GM23338 (cell line): ENCODE data around the gene PGS1. TPM values are rescaled to one million over a fixed set of nuclear protein-coding genes. Genes with fewer than 3 reads are reported as not detected.

ENCODE experiments used
- ATAC-seq: fragments of 200-7000 bp; cut with Tn5 transposase; 3 replicates; pipeline ENCODE4 v1.9.1; 2020
- DNase-seq: peaks from one replicate; pipeline ENCODE4 v3.0.0-alpha.2; 2015; ENCODE audit warnings: low spot score
- H2AFZ ChIP-seq: fragments of 200-600 bp; sonication (generic); 2 replicates; pipeline ENCODE4 v1.8.0; 2016; ENCODE audit warnings: antibody characterized with exemption, mild to moderate bottlenecking, moderate library complexity
- H3F3A ChIP-seq: fragments of 200-600 bp; sonication (generic); replicated peaks from 2 replicates; pipeline ENCODE4 v1.8.0; 2017; ENCODE audit warnings: antibody characterized with exemption, mixed run types, low read depth
- H3K27ac ChIP-seq: fragments of 200-600 bp; sonication (generic); 2 replicates; pipeline ENCODE4 v1.6.1; 2016; ENCODE audit warnings: low read depth
- H3K27me3 ChIP-seq: fragments of 200-600 bp; sonication (generic); 2 replicates; pipeline ENCODE4 v1.8.0; 2016; ENCODE audit warnings: mild to moderate bottlenecking, mixed run types, moderate library complexity; ENCODE audit not compliant: insufficient read depth
- H3K36me3 ChIP-seq: fragments of 200-600 bp; sonication (generic); 2 replicates; pipeline ENCODE4 v1.8.0; 2016; ENCODE audit warnings: mild to moderate bottlenecking; ENCODE audit not compliant: insufficient read depth
- H3K4me1 ChIP-seq: fragments of 200-600 bp; sonication (generic); 2 replicates; pipeline ENCODE4 v1.8.0; 2016; ENCODE audit warnings: mild to moderate bottlenecking, moderate library complexity; ENCODE audit not compliant: insufficient read depth
- H3K4me2 ChIP-seq: fragments of 200-600 bp; sonication (generic); 2 replicates; pipeline ENCODE4 v1.7.1; 2017; ENCODE audit warnings: mixed run types
- H3K4me3 ChIP-seq: fragments of 200-600 bp; sonication (generic); 2 replicates; pipeline ENCODE4 v1.6.1; 2016; ENCODE audit warnings: mixed run types
- H3K79me2 ChIP-seq: fragments of 200-600 bp; sonication (generic); replicated peaks from 2 replicates; pipeline ENCODE4 v1.8.0; 2017; ENCODE audit warnings: mild to moderate bottlenecking; ENCODE audit not compliant: insufficient read depth
- H3K9me2 ChIP-seq: fragments of 200-600 bp; sonication (generic); 2 replicates; pipeline ENCODE4 v1.8.0; 2017; ENCODE audit not compliant: insufficient read depth
- H4K20me1 ChIP-seq: fragments of 200-600 bp; sonication (generic); replicated peaks from 2 replicates; pipeline ENCODE4 v1.8.0; 2017; ENCODE audit warnings: mild to moderate bottlenecking; ENCODE audit not compliant: insufficient read depth
- H3K27ac Mint-ChIP-seq: 2 replicates; pipeline ENCODE4 v1.8.0; 2020; ENCODE audit warnings: inconsistent platforms, mild to moderate bottlenecking, moderate library complexity, mixed read lengths
- H3K27me3 Mint-ChIP-seq: 3 replicates; pipeline ENCODE4 v1.8.0; 2022; ENCODE audit warnings: low read depth, mild to moderate bottlenecking, moderate library complexity, mixed read lengths, inconsistent platforms; ENCODE audit not compliant: insufficient read depth, poor library complexity
- H3K36me3 Mint-ChIP-seq: 3 replicates; pipeline ENCODE4 v1.8.0; 2021; ENCODE audit warnings: low read depth, mild to moderate bottlenecking, inconsistent platforms, moderate library complexity, mixed read lengths
- H3K4me1 Mint-ChIP-seq: 3 replicates; pipeline ENCODE4 v1.8.0; 2020; ENCODE audit warnings: mild to moderate bottlenecking, inconsistent platforms, mixed read lengths
- H3K4me3 Mint-ChIP-seq: 3 replicates; pipeline ENCODE4 v1.8.0; 2021; ENCODE audit warnings: moderate library complexity, mild to moderate bottlenecking, inconsistent platforms, mixed read lengths
- H3K9me3 Mint-ChIP-seq: 3 replicates; pipeline ENCODE4 v1.8.0; 2020; ENCODE audit warnings: moderate library complexity, mild to moderate bottlenecking, inconsistent platforms, mixed read lengths
- CREB1 ChIP-seq: fragments of 250-450 bp; sonication (Bioruptor Pico); IDR thresholded peaks from 2 replicates; pipeline ENCODE4 v1.5.0; 2020; ENCODE audit warnings: low read depth, mild to moderate bottlenecking, moderate library complexity
- CTCF ChIP-seq, 2 experiments: fragments of 200-600 bp in 1 of 2; sonication (generic) in 1 of 2; conservative IDR thresholded peaks; 2 replicates each; pipeline versions ENCODE4 v1.5.1 to v1.6.1; 2016 to 2017; ENCODE audit warnings: antibody characterized with exemption in 2 of 2, low read depth in 2 of 2, mild to moderate bottlenecking in 2 of 2, moderate library complexity in 1 of 2
- EZH2 ChIP-seq: fragments of 200-600 bp; sonication (generic); IDR thresholded peaks from one replicate; pipeline ENCODE4 v1.8.0; 2017; ENCODE audit warnings: antibody characterized with exemption, mild to moderate bottlenecking, low read depth; ENCODE audit not compliant: unreplicated experiment
- EZH2phosphoT487 ChIP-seq: fragments of 200-600 bp; sonication (generic); IDR thresholded peaks from one replicate; pipeline ENCODE4 v1.8.1; 2018; ENCODE audit warnings: antibody characterized with exemption; ENCODE audit not compliant: unreplicated experiment
- JUNB ChIP-seq: IDR thresholded peaks from one replicate; pipeline ENCODE4 v1.6.1; 2016; ENCODE audit warnings: antibody characterized with exemption; ENCODE audit not compliant: unreplicated experiment
- NANOG ChIP-seq: IDR thresholded peaks from 2 replicates; pipeline ENCODE4 v1.6.1; 2016; ENCODE audit warnings: antibody characterized with exemption, borderline replicate concordance
- STAT1 ChIP-seq: IDR thresholded peaks from one replicate; pipeline ENCODE4 v1.6.1; 2016; ENCODE audit warnings: antibody characterized with exemption; ENCODE audit not compliant: unreplicated experiment
- ZNF114 ChIP-seq: fragments of 250-450 bp; sonication (Bioruptor Pico); IDR thresholded peaks from 2 replicates; pipeline ENCODE4 v1.5.0; 2020; ENCODE audit warnings: mild to moderate bottlenecking, moderate library complexity
- ZNF331 ChIP-seq: fragments of 250-450 bp; sonication (Bioruptor Pico); IDR thresholded peaks from 2 replicates; pipeline ENCODE4 v1.5.0; 2020; ENCODE audit warnings: low read depth, mild to moderate bottlenecking, moderate library complexity
- polyA plus RNA-seq: library from polyadenylated mRNA; unstranded; fragments of >200 nt; fragmentation: Nextera tagmentation; extraction: Ambion mirVana; gene quantifications from 2 replicates; pipeline ENCODE4 v1.2.1, GENCODE V29; 2016
- total RNA-seq: library from RNA; depleted of rRNA; stranded (reverse); fragments of >200 nt; shearing (Covaris generic); gene quantifications from 2 replicates; pipeline ENCODE4 v1.2.3, GENCODE V29; 2014
- TF ChIP-seq, protein P1 (sequence below): IDR thresholded peaks from 2 replicates; pipeline ENCODE4 v1.6.1; 2016; ENCODE audit warnings: antibody characterized with exemption
- TF ChIP-seq, protein P2 (sequence below): fragments of 250-450 bp; sonication (Bioruptor Pico); IDR thresholded peaks from 2 replicates; pipeline ENCODE4 v1.5.0; 2020; ENCODE audit warnings: mild to moderate bottlenecking, moderate library complexity

Gene PGS1
- total and polyA plus RNA-seq, 2 experiments from 2014 or later: 43.9 to 67.1 TPM

- peaks cover 49% of the 10 kb centered on the region for H3F3A ChIP-seq
- H3K4me1 Mint-ChIP-seq: peaks cover 68% of the 10 kb centered on the region
- no peak for ATAC-seq
Measured at GRCh38 chr17:78357177-78357586, 21.3 kb upstream of the PGS1 start.

More at GRCh38 chr17:78357177-78357586, 21.3 kb upstream of the PGS1 start:
- no peak overlapping the region for H3K27ac Mint-ChIP-seq
- TF ChIP-seq EZH2phosphoT487 (no peak), NANOG (no peak), ZNF114 (no peak), EZH2 (no peak), CTCF (conservative IDR thresholded peaks at IDR 0.05; ENCODE audit: low read depth in 2 of 2) (no peak), ZNF331 (CRISPR knock-in tag) (no peak), STAT1 (no peak), CREB1 (CRISPR knock-in tag) (no peak), JUNB (no peak)
- TF ChIP-seq, protein P1, sequence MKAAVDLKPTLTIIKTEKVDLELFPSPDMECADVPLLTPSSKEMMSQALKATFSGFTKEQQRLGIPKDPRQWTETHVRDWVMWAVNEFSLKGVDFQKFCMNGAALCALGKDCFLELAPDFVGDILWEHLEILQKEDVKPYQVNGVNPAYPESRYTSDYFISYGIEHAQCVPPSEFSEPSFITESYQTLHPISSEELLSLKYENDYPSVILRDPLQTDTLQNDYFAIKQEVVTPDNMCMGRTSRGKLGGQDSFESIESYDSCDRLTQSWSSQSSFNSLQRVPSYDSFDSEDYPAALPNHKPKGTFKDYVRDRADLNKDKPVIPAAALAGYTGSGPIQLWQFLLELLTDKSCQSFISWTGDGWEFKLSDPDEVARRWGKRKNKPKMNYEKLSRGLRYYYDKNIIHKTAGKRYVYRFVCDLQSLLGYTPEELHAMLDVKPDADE: no peak
- TF ChIP-seq, protein P2, sequence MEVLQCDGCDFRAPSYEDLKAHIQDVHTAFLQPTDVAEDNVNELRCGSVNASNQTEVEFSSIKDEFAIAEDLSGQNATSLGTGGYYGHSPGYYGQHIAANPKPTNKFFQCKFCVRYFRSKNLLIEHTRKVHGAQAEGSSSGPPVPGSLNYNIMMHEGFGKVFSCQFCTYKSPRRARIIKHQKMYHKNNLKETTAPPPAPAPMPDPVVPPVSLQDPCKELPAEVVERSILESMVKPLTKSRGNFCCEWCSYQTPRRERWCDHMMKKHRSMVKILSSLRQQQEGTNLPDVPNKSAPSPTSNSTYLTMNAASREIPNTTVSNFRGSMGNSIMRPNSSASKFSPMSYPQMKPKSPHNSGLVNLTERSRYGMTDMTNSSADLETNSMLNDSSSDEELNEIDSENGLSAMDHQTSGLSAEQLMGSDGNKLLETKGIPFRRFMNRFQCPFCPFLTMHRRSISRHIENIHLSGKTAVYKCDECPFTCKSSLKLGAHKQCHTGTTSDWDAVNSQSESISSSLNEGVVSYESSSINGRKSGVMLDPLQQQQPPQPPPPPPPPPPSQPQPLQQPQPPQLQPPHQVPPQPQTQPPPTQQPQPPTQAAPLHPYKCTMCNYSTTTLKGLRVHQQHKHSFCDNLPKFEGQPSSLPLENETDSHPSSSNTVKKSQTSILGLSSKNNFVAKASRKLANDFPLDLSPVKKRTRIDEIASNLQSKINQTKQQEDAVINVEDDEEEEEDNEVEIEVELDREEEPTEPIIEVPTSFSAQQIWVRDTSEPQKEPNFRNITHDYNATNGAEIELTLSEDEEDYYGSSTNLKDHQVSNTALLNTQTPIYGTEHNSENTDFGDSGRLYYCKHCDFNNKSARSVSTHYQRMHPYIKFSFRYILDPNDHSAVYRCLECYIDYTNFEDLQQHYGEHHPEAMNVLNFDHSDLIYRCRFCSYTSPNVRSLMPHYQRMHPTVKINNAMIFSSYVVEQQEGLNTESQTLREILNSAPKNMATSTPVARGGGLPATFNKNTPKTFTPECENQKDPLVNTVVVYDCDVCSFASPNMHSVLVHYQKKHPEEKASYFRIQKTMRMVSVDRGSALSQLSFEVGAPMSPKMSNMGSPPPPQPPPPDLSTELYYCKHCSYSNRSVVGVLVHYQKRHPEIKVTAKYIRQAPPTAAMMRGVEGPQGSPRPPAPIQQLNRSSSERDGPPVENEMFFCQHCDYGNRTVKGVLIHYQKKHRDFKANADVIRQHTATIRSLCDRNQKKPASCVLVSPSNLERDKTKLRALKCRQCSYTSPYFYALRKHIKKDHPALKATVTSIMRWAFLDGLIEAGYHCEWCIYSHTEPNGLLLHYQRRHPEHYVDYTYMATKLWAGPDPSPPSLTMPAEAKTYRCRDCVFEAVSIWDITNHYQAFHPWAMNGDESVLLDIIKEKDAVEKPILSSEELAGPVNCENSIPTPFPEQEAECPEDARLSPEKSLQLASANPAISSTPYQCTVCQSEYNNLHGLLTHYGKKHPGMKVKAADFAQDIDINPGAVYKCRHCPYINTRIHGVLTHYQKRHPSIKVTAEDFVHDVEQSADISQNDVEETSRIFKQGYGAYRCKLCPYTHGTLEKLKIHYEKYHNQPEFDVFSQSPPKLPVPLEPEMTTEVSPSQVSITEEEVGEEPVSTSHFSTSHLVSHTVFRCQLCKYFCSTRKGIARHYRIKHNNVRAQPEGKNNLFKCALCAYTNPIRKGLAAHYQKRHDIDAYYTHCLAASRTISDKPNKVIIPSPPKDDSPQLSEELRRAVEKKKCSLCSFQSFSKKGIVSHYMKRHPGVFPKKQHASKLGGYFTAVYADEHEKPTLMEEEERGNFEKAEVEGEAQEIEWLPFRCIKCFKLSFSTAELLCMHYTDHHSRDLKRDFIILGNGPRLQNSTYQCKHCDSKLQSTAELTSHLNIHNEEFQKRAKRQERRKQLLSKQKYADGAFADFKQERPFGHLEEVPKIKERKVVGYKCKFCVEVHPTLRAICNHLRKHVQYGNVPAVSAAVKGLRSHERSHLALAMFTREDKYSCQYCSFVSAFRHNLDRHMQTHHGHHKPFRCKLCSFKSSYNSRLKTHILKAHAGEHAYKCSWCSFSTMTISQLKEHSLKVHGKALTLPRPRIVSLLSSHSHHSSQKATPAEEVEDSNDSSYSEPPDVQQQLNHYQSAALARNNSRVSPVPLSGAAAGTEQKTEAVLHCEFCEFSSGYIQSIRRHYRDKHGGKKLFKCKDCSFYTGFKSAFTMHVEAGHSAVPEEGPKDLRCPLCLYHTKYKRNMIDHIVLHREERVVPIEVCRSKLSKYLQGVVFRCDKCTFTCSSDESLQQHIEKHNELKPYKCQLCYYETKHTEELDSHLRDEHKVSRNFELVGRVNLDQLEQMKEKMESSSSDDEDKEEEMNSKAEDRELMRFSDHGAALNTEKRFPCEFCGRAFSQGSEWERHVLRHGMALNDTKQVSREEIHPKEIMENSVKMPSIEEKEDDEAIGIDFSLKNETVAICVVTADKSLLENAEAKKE: no peak
- H3K4me3 Mint-ChIP-seq: peak overlapping the region; percentile 76
- Histone ChIP-seq H3K4me2 (peak overlapping the region; percentile 96), H3K27ac (no peak overlapping the region), H4K20me1 (peaks cover 28% of the 10 kb centered on the region), H3K4me1 (peaks cover 65% of the 10 kb centered on the region), H3K79me2 (peaks cover 34% of the 10 kb centered on the region), H3K4me3 (peak overlapping the region; percentile 91), H3K36me3 (peaks cover 12% of the 10 kb centered on the region; the same call in 1 of the 2 replicates), H3K27me3 (peaks cover 34% of the 10 kb centered on the region), H3K9me2 (no peaks in the 10 kb centered on the region), H2AFZ (no peak overlapping the region)
- no peak for DNase-seq
- peaks cover 34% of the 10 kb centered on the region for H3K27me3 Mint-ChIP-seq
- no peaks in the 10 kb centered on the region for H3K9me3 Mint-ChIP-seq
- H3K36me3 Mint-ChIP-seq: peaks cover 39% of the 10 kb centered on the region
